NCI-H1694 (cell line): ENCODE results near the gene C21orf91.

Source experiments
- DNase-seq: peaks from one replicate; lab custom pipeline; 2025; lab: John Stamatoyannopoulos, UW

The C21orf91 gene

DNA sequence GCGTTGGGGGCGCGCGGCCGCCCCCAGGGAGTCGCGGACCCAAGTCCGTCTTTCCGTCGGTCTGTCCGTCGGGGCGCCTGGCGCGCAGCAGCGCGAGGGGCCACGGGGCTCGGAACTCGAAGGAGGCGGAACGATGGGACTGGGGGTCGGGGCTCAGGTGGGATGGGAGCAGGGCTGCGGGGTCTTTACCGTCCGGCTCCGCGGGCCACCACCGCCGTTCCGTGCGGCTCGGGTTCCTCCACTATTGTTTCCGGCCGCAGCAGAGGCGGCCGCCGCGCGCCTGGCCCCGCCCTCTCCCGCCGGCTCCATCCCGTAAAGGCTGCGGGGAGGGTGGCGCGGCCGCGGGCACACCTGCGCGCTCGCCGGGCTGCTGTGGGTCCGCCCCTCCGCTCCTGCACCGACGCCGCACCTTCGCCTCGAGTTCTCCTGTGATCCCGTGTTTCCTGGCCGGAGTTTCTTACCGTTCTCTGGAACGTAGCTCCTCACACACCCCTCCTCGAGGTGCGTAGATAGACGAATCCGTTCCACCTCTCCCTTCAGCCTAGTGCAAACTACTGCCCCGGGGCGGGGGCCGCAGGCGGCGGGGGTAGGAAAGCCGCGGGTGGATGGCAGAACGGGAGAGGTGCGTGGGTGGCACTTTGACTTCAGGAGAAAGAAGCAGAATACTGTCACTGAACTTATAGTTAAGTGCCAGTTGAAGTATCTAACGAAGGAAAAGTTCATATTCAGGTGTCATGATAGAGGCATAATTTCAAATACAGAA, at the start of gene C21orf91:
TSS of gene C21orf91 (minus strand) at position 243 of the 763 bp plus-strand sequence. CDS start 1,038 bp downstream, outside the sequence.
- no peak for DNase-seq

DNA sequence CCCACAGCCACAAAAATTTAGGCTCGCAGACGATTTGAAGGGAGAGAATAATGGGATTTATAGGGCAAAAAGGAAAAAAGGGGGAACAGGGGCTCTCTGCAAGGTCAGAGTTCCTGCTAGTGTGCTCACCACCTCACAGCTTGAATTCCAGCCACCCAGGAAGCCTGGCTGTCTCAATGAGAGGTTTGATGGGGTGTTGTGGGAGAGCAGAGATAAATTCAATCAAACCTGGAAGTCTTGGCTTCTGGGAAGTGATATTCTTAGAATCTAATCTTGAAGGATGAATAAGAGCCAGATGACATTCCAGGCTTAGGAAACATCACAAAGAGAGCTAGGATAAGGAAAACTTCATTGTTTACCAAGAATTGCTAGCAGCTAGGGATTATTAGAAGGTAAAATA, 47.4 kb upstream of the C21orf91 start:
- DNase-seq = no peak

DNA sequence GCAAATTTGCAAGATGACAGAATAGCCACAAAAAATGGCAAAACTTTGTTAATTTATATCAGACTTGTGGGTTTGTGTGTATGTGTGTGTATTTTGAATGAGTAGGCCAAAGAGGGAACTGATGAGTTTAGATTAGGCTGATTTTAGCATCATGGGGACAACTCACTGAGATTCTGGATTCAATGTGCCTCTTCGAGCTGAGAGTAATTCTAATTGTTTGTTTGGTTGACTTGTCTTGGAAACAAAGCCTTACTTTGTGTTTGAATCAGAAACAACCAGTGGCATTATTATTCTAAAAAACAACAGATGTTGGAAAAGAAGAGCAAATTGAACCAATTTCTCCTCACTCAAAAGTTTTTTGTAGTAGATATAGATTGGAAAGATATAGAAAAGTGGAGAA, 40.5 kb upstream of the C21orf91 start:
- no peak for DNase-seq

DNA sequence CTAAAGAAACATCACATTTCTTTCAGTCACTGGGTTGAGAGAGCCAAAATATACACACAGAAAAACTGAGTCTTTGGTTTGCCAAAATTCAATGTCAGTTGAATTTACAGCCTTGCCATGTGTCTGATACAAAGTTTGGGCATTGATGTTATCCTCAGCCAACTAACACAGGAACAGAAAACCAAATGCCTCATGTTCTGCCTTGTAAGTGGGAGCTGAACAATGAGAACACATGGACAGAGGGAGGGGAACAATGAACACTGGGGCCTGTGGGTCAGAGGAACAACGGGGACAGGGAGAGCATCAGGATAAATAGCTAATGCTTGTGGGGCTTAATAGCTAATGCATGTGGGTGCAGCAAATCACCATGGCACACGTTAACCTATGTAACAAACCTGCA, 39.6 kb upstream of the C21orf91 start:
- no peak for DNase-seq

DNA sequence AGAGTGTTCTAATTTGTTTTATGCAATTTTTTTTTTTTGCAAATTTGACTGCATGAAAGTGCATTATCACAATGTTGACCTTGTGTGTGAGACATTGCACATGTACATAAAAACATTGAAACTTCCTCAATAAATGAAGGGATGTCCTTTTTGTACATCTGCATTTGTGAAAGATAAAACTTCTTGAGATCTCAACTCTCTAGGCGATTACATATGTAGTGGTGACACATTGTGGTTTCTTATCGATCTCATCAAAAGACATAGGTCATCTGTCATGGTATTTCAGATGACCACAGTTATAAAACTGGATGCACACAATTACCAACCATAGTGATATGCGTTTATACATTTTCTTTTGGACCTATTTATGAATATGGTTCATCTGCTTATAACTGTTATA, 35.6 kb upstream of the C21orf91 start:
- no peak for DNase-seq

DNA sequence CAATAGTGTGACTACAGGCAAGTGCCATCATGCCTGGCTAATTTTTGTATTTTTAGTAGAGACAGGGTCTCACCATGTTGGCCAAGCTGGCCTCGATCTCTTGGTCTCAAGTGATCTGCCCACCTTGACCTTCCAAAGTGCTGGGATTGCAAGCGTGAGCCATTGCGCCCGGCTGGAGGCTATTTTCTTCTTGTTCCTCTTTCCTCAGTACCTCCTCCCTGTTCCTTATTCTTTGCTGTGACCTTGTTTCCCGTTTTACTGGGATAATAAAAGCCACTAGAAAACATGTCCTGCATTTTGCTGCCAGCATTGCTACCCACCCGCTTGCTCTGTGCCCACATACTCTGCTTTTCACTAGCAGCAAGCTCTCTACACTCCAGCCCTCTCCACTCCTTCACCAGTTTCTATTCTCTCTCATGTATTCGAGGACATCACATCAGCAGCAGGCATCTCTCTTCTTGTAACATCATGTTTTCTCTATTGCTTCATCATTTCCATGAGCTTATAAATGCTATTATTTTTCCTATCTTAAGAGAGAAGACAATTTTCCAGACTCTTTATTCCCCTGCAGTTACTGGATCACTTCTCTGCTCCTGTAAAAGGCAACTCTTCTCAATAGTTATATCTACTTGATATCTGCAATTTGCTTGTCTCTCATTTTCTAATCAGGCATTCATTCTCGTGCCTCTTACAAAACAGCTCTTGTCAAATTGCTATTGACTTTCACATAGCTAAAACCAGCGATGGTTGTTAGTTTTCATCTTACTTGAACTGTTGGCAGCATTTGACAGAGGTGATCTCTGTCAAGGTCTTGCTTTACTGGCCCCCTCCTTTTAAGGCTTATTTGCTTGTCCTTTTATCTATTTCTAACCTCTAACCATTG, 34.5 kb upstream of the C21orf91 start:
- DNase-seq = no peak

DNA sequence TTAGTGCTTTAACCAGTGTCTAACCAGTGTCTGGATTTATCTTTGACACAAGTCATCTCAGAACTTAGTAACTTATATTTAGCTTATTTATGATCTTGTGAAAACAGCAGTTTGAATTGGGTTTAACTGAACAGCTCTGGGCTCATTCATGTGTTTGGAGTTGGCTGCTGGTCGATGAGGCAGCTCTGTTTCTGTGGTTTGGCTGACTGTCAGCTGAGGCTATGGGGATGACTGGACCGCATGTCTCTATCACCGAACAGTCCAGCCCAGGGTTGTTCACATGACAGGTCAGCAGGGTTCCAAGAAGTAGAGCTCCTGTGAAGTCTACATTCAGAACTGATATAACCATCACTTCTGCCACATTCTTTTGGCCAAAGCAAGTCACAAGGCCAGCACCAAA, 29.1 kb upstream of the C21orf91 start:
- no peak for DNase-seq

DNA sequence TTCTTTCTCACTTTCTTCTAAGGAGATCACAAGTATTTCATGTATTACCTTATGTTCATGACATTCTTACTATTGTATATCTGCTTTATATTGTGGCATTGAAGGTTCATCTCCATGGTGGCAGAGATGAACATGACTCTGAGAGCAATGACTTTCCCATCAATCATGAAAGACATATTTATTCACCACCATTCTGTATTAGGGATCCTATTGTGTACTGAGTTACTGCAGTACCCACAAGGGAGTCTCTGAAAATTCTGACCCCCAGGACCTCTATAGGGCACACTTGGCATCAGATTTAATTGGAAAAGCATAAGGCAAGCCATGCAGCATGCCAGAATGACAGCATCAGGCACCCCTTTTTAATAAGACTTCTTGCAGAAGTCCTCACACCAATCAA, 21.9 kb upstream of the C21orf91 start:
- no peak for DNase-seq

DNA sequence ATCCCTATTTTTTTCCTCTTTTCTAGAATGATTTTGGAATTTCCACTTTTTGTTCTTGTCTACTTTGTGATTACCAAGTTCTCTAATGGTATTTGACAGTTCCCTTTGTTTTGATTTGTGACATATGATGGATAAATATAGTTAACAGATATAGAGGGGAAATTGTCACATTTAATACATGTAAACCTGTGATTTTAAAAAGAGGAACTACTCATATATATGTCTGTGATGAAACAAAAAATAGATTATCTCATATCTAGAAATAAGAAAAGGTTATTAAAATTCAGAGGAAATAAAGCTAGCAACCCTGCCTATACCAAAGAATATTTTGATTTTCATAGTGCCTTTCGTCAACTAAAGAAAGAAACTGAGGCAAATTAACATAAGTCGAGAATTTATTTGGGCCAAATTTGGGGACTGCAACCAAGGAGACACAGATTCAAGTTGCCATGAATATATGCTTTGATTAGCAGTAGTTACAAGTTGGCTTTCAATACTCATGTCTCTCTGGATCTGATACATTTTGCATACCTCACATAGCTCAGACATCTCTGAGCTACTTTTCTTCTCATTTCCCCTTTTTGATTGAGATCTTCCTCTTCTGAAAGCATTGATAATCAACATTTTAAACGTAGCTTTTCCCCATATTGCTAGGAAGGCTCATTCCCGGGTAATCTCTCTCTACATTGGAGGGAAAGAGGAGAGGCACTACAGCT, 15.6 kb upstream of the C21orf91 start:
- no peak for DNase-seq

DNA sequence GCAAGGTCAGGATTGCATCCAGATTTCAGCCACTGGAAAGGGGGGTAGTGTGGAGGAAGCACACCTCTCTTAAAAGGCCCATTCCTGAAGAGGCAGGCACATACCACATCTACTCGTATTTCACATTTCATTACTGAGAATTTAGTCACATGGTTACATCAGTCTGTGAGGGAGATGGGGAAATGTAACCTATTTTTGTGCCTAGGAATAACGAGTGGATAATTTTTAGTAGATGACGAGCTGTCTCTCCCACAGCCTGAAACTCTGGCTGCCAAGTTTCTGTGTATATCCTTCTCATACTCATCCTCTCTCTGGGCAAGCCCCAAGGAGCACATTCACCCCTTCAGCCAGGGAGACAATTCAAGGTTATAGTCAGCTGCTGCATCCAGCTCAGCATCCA, 10.3 kb upstream of the C21orf91 start:
- DNase-seq = no peak

DNA sequence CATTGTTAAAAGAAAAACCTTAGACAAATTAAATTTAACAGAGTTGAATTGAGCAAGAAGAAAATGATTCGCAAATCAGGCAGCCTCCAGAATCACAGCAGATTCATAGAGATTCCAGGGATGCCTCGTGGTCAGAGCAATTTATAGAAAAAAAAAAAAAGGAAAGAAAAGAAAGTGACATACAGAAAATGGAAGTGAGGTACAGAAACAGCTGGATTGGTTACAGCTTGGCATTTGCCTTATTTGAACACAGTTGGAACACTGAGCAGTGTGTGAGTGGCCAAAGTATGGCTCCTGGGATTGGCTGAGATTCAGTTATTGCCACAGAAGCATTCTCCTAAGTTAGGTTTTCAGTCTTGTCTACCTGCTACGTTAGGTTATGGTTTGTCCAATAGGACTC, 9.1 kb upstream of the C21orf91 start:
- no peak for DNase-seq

DNA sequence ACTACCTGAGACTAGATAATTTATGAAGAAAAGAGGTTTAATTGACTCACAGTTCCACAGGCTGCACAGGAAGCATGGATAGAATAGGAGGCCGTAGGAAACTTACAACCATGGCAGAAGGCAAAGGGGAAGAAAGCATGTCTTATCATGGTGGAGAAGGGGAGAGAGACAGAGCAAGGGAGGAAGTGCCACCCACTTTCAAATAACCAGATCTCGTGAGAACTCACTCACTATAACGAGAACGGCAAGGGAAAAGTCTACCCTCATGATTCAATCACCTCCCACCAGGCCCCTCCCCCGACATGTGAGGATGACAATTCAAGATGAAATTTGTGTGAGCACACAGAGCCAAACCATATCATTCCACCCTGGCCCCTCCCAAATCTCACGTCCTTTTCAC, 4.7 kb upstream of the C21orf91 start:
- no peak for DNase-seq

DNA sequence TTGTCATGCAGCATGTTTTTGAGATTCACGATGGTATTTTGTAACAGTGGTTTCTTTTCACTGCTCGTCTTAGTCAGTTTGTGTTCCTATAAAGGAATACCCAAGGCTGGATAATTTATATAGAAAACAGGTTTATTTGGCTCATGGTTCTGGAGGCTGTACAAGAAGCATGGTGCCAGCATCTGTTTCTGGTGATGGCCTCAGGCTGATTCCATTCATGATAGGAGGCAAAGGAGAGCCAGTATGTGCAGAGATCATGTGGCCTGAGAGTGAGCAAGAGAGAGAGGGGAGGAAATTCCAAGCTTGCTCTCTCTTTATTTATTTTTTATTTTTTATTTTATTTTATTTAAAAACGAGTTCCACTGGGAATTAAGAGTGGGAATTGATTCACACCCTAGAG, 2.0 kb upstream of the C21orf91 start:
- DNase-seq = no peak

DNA sequence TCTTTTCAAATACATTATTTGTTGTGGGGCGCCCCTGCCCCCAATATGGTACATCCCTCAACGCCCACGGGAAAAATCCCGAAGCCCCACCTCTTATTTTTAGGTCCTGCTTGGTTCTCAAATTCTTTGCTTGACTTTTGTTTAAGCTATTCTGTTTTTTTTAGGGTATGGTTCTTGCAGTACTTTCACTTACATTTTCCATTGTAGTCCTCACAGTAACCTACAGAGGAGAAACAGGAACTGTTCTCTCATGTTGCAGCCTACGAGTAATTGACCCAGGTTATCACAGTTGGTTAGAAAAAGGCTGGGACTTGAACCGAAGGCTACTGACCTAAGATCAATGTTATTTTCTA, 697 bp upstream of the C21orf91 start:
- DNase-seq = no peak

DNA sequence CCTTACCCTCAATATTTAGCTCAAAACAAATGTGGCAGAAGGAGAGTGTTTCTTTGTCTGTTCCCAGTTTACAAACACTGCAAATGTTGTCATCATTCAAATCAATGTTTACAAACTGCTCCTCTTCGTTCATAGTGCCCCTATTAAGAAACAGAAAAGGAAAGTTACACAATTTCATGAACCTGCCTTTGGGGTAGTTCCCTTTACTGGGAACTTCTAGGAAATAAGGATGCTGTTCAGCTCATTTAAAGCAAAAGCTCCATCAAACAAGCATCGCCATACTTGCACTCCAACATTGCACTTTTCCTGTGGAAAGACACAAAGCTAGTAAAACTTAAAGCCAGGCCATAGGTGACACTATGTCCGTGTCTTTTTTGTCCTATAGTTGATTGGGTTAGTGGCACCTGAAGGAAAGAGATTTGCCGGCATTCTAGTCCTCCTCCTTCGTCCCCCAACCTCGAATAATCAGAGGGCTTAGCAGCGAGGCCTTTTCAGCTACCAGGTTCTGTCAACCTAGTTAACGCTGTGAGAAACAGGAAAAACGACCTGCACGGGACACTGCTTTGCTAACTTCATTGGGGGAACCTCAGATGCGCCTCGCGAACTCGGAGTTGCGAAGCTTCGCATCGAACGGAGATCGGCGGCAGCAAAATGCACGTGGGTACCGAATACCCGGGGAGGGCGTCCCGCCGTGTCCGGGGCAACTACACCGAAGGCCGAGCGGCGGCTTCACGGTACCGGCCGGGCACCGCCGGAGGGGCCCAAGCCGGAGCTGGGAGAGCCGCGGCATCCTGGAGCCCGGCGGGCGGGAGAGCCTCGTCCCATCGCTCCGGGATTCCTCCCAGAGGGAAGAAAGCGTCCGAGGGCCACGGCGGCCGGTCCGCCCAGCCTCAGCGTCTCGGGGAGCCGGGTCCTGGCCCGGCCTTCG, 706 bp downstream of the C21orf91 start:
- DNase-seq = no peak

DNA sequence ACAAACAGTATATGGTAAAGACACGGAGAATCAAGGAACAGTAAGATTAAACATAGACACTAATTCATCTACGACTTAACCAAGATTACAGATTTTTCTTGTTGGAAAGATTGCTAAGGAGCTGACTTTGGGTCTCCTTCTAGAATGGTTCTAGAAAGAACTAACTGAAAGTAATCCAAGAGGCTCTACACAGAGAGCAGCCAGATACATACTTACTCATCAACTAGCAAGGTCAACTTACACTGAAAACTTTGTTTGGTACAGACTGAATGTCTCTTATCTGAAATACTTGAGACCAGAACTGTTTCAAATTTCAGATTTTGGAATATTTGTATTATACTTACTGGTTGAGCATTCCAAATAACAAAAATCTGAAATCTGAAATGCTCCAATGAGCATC, 5.8 kb downstream of the C21orf91 start:
- no peak for DNase-seq

DNA sequence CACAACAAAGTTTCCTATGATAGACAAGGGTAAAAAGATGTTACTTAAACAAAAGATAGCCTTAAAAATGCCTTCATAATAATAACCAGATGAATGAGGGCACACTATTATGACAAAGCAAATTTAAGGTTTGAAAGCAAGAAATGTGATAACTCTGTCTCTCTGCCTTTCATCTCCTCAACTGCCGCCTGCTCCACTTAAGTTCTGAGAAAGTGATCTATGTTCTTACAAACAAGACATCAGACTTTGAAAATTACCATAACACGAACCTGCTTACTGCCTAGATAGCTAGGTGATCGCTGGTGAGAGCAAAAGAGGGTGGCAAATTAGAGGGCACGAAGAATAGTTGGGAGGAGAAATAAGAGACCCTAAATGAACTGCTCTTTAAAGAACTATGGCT, 13.2 kb downstream of the C21orf91 start:
- DNase-seq = no peak

DNA sequence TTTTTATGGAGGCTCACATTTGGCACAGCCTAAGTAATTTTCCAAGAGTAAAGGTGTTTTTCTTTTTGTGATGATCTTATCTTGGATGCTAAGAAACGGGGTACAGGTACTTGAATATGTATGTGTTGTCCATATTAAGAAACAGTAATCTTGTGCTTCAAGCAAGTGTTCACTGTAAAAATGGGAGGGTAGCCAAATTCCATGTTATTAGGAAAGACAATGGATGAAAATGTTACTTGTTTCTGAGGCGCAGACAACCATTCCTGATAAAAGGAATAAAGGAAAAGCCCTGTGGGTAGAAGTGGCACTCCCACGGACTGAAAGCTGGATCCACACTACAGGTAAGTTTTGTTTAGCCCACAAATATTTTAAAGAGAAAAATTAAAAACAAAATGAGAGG, 15.6 kb downstream of the C21orf91 start:
- DNase-seq = no peak

DNA sequence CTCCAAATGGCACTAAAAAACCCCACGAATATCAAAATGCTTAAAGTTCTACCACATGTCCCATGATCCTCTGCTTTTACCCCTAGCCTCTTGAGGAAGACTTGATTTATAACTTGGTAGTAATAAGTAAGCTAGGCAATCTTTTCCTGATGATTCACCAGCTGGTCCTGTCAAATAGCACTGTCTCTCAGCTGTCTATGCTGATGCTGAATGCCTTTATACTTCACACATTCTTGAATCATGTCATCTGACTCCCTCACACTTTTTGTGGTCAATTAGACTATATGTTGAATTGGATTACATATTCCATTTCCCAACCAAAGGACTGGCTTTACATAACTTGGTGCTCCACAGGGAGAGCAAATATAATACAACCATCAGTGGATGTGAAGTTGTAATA, 16.6 kb downstream of the C21orf91 start:
- no peak for DNase-seq

DNA sequence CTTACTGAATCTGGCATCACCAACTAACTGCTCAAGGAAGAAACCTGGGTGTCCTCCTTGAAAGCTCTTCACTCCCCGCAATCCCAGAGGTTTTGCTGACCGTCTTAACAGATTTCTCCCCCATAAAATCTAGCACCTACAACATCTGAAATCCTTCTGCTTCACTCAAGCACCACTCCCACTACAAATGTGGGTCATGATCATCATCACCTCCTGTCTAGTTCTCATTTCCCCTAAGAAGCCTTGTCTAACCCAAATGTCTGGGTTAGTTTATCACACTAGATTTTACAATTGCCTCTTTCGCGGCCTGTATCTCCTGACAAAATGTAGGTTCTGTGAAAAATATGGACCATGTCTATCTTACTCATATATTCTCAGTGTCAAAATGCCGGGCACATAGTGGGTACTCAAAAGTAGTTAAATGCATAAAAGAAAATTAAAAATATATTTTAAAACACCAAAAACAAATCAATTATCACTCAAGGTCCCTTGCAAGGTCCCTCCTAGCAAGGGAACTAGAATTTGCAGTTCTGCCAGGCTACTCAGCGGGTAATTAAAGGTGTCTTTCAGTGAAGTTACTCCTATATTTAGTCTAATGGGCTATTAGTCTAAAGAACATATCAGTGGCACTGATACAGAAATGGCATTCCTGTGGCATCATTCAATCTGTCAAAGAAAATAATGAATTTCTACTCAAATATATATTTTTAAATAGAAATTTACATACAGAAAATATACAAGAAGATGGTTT, 19.6 kb downstream of the C21orf91 start:
- no peak for DNase-seq

DNA sequence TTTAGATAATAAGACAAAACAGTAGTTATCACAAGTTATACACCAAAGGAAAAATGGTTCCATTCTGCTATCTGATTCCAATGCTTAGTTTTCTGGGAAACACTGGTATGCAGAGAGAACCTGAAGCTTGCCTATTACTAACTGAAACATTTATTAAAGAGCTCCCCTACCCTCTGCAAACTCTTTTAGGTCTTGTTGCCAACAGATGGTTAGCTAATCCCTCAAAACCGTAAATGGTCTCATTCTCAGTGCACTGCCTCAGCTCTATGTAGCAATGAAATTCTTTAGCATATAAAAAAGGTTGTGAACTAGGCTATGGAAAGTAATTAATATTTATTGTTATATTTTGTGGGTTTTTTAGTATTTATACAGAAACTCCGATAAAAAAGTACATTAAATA, 20.4 kb downstream of the C21orf91 start:
- no peak for DNase-seq
